Keratinocyte (primary cell): Measurements from ENCODE around the gene CACNG7. TPM values are rescaled to one million over a fixed set of nuclear protein-coding genes. Genes with fewer than 3 reads are reported as not detected.
"Not testable (repeated sequence)": the region's sequence is repeated elsewhere in the genome, so short reads cannot be mapped to it uniquely, and the experiment has no call there.

ENCODE experiments used
- DNase-seq: peaks from one replicate; pipeline ENCODE4 v3.0.0-alpha.2; 2011; ENCODE audit warnings: low read depth, missing footprints, low spot score
- FAIRE-seq: peaks from 2 replicates; lab custom pipeline; 2011; peaks lifted over from hg19 to GRCh38; lab: Jason Lieb, UNC
- H2AFZ ChIP-seq: 2 replicates; pipeline ENCODE4 v1.6.0; 2012; ENCODE audit warnings: low read length, control low read depth, inconsistent platforms; ENCODE audit not compliant: control insufficient read depth
- H3K27ac ChIP-seq: 2 replicates; pipeline ENCODE4 v1.5.1; 2011; ENCODE audit warnings: low read length; ENCODE audit not compliant: control insufficient read depth, insufficient read depth
- H3K27me3 ChIP-seq: 3 replicates; pipeline ENCODE4 v1.6.0; 2011; ENCODE audit warnings: low read length; ENCODE audit not compliant: control insufficient read depth, insufficient read depth; ENCODE audit errors: extremely low read depth
- H3K36me3 ChIP-seq, 2 experiments: 2 replicates in 1 of 2; 3 replicates in 1 of 2; pipeline ENCODE4 v1.5.1; 2011; ENCODE audit warnings: low read length in 2 of 2, mild to moderate bottlenecking in 1 of 2; ENCODE audit not compliant: control insufficient read depth in 2 of 2, insufficient read depth in 2 of 2; ENCODE audit errors: extremely low read depth in 1 of 2
- H3K4me1 ChIP-seq: 3 replicates; pipeline ENCODE4 v1.5.1; 2011; ENCODE audit warnings: low read length; ENCODE audit not compliant: control insufficient read depth, insufficient read depth; ENCODE audit errors: extremely low read depth
- H3K4me2 ChIP-seq: 3 replicates; pipeline ENCODE4 v1.6.0; 2011; ENCODE audit warnings: low read depth, low read length; ENCODE audit not compliant: control insufficient read depth, insufficient read depth; ENCODE audit errors: extremely low read depth
- H3K4me3 ChIP-seq, 3 experiments: fragments of 200-600 bp in 1 of 3; sonication (generic) in 1 of 3; 2 replicates in 2 of 3; 3 replicates in 1 of 3; pipeline ENCODE4 v1.5.1; 2011 to 2016; ENCODE audit warnings: low read length in 3 of 3, mild to moderate bottlenecking in 3 of 3, control low read depth in 2 of 3, inconsistent platforms in 1 of 3, low read depth in 1 of 3, mixed read lengths in 1 of 3, mixed run types in 1 of 3, moderate library complexity in 1 of 3; ENCODE audit not compliant: control insufficient read depth in 2 of 3, insufficient read depth in 2 of 3; ENCODE audit errors: extremely low read depth in 1 of 3
- H3K79me2 ChIP-seq: 2 replicates; pipeline ENCODE4 v1.6.0; 2012; ENCODE audit warnings: low read length; ENCODE audit not compliant: control insufficient read depth, insufficient read depth
- H3K9ac ChIP-seq: 3 replicates; pipeline ENCODE4 v1.6.0; 2011; ENCODE audit warnings: low read length; ENCODE audit not compliant: control insufficient read depth, insufficient read depth; ENCODE audit errors: extremely low read depth
- H3K9me1 ChIP-seq: 3 replicates; pipeline ENCODE4 v1.6.0; 2011; ENCODE audit warnings: low read length; ENCODE audit not compliant: control insufficient read depth, insufficient read depth; ENCODE audit errors: extremely low read depth
- H3K9me3 ChIP-seq: 2 replicates; pipeline ENCODE4 v1.5.1; 2012; ENCODE audit warnings: low read depth, low read length; ENCODE audit not compliant: control insufficient read depth
- H4K20me1 ChIP-seq: 3 replicates; pipeline ENCODE4 v1.6.0; 2011; ENCODE audit warnings: low read length; ENCODE audit not compliant: control insufficient read depth, insufficient read depth; ENCODE audit errors: extremely low read depth
- EZH2 ChIP-seq: IDR thresholded peaks from one replicate; pipeline ENCODE4 v1.6.1; 2012; ENCODE audit warnings: inconsistent platforms, mild to moderate bottlenecking, low read length, moderate library complexity
- dilution Hi-C: fragments of 300-500 bp; cut with MboI; formaldehyde crosslinking; loops from one replicate; pipeline ENCODE4 v1.7.0; 2020; ENCODE audit warnings: low sequenced_read_pairs; ENCODE audit not compliant: extremely low pct_ligation_motif_present
- polyA plus RNA-seq, 5 experiments: library from polyadenylated mRNA; depleted of rRNA in 3 of 5; stranded (reverse) in 3 of 5; stranded (forward) in 1 of 5; unstranded in 1 of 5; fragments of >200 nt; gene quantifications; 1 replicate in 1 of 5; 2 replicates in 3 of 5; 3 replicates in 1 of 5; pipeline versions ENCODE4 v1.2.1 to v1.2.3, GENCODE V29; 2011 to 2012; ENCODE audit warnings: missing spikeins in 2 of 5, low read depth in 1 of 5, low replicate concordance in 1 of 5
- TF ChIP-seq, protein P1 (sequence below), 3 experiments: IDR thresholded peaks in 1 of 3; conservative IDR thresholded peaks in 1 of 3; optimal IDR thresholded peaks in 1 of 3; 2 replicates in 2 of 3; 3 replicates in 1 of 3; pipeline versions ENCODE3 to v1.5.1; 2011; ENCODE audit warnings: low read length in 3 of 3, mild to moderate bottlenecking in 3 of 3, moderate library complexity in 2 of 3, control low read depth in 1 of 3, inconsistent platforms in 1 of 3; ENCODE audit not compliant: insufficient read depth in 2 of 3; ENCODE audit errors: extremely low read depth in 1 of 3

CACNG7 gene
- polyA plus RNA-seq, 1 donor (not counting 4 experiments of a cell fraction or from before 2014, with no cell fraction given), result not detected

- TF ChIP-seq, protein P1, sequence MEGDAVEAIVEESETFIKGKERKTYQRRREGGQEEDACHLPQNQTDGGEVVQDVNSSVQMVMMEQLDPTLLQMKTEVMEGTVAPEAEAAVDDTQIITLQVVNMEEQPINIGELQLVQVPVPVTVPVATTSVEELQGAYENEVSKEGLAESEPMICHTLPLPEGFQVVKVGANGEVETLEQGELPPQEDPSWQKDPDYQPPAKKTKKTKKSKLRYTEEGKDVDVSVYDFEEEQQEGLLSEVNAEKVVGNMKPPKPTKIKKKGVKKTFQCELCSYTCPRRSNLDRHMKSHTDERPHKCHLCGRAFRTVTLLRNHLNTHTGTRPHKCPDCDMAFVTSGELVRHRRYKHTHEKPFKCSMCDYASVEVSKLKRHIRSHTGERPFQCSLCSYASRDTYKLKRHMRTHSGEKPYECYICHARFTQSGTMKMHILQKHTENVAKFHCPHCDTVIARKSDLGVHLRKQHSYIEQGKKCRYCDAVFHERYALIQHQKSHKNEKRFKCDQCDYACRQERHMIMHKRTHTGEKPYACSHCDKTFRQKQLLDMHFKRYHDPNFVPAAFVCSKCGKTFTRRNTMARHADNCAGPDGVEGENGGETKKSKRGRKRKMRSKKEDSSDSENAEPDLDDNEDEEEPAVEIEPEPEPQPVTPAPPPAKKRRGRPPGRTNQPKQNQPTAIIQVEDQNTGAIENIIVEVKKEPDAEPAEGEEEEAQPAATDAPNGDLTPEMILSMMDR (optimal IDR thresholded peaks at IDR 0.05 in 1 of 3, IDR thresholded peaks at IDR 0.05 in 1 of 3, conservative IDR thresholded peaks at IDR 0.05 in 1 of 3; ENCODE audit: extremely low read depth in 1 of 3, insufficient read depth in 2 of 3, low read length in 3 of 3), result no peak
- TF ChIP-seq EZH2, result no peak
- FAIRE-seq, result no peak
- H3K79me2 ChIP-seq, result peaks cover 7% of the 10 kb centered on the region
- DNase-seq, result no peak
- no peaks in the 10 kb centered on the region for H3K27me3 ChIP-seq
- no peaks in the 10 kb centered on the region for H3K9me1 ChIP-seq
- peak overlapping the region; percentile 87 for H3K4me2 ChIP-seq
- H3K4me1 ChIP-seq, result peaks cover 19% of the 10 kb centered on the region
- H3K9ac ChIP-seq, result peak overlapping the region; percentile 94
- peak overlapping the region; percentile 90 for H3K27ac ChIP-seq
- peak overlapping the region; percentile 30 for H2AFZ ChIP-seq
- dilution Hi-C loops, result no loop called here
- no peaks in the 10 kb centered on the region for H4K20me1 ChIP-seq
- peaks cover 0 to 4% of the 10 kb centered on the region in 2 experiments for H3K36me3 ChIP-seq
- H3K9me3 ChIP-seq, result no peaks in the 10 kb centered on the region
- peak overlapping the region; percentile 80 to 96 (median 92) for H3K4me3 ChIP-seq
Measured at GRCh38 chr19:53868091-53868891, 40.8 kb upstream of the CACNG7 start.

DNA sequence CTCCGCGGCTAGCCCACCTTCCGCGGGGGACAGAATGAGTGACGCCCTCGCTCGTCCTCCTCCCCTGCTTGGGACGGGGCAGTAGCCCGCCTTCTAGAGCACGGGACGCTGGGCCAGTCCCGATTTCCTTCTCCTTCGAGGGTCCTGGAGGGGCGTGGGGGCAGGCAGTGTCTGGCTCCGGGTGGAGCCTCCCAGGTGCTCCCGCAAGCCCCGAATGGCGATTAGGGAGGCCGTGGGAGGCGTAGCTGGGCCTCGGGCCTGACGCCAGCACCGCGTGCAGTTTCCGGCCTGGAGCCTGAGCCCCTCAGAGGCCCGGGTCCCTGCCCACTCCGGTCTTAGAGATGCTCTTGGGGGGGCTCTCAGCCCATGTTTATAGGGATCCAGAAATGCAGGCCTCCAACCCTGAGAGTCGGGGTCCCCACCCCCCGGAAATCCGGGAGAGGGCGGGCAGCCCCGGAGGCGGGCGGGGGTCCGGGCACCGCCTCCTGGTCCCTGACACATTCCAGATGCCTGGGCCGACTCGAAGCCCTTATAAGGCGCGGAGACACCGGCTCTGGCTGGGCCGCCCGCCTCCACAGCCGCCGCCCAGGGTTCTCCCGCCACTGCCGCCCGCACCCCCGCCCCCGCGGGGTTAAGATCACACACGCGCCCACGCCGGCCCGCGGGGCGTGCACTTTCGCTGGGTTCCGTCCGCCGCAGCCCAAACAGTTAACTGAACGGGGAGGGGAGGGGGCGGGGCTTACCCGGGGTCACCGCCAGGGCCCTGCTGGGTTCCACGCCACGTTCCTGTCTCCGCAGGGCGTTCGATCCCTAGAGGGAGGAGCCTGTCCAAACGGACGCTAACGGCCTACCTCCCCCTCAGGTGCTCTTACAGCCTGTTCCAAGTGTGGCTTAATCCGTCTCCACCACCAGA, 39.9 kb upstream of the CACNG7 start:
- dilution Hi-C loops, result no loop called here

GRCh38 chr19:53869805-53870484, 39.1 kb upstream of the CACNG7 start:
- H3K4me3 ChIP-seq, result peak overlapping the region; percentile 80 to 96 (median 92)
- DNase-seq, H3K9me3 ChIP-seq, H4K20me1 ChIP-seq, dilution Hi-C loops, FAIRE-seq, H3K27ac ChIP-seq, H3K79me2 ChIP-seq, H3K36me3 ChIP-seq, H2AFZ ChIP-seq, H3K9me1 ChIP-seq, H3K27me3 ChIP-seq: not testable (repeated sequence)
- H3K9ac ChIP-seq, result peak overlapping the region; percentile 94
- peak overlapping the region; percentile 87 for H3K4me2 ChIP-seq
- peaks cover 19% of the 10 kb centered on the region for H3K4me1 ChIP-seq

More for the DNA sequence above, 39.9 kb upstream of the CACNG7 start:
- H2AFZ ChIP-seq, result peak overlapping the region; percentile 26
- peaks cover 5 to 8% of the 10 kb centered on the region in 2 experiments for H3K36me3 ChIP-seq
- no peaks in the 10 kb centered on the region for H4K20me1 ChIP-seq
- peak overlapping the region; percentile 94 for H3K9ac ChIP-seq
- H3K9me1 ChIP-seq, result no peaks in the 10 kb centered on the region
- H3K9me3 ChIP-seq, result no peaks in the 10 kb centered on the region
- H3K27ac ChIP-seq, result peak overlapping the region; percentile 90
- no peak for DNase-seq
- peaks cover 19% of the 10 kb centered on the region for H3K4me1 ChIP-seq
- TF ChIP-seq, protein P1 (optimal IDR thresholded peaks at IDR 0.05 in 1 of 3, IDR thresholded peaks at IDR 0.05 in 1 of 3, conservative IDR thresholded peaks at IDR 0.05 in 1 of 3; ENCODE audit: extremely low read depth in 1 of 3, insufficient read depth in 2 of 3, low read length in 3 of 3), result peak in 1 of 3 experiments; percentile 25
- no peak for TF ChIP-seq EZH2
- H3K4me3 ChIP-seq, result peak overlapping the region; percentile 80 to 96 (median 92)
- no peaks in the 10 kb centered on the region for H3K27me3 ChIP-seq
- peaks cover 7% of the 10 kb centered on the region for H3K79me2 ChIP-seq
- FAIRE-seq, result peak; percentile 29
- peak overlapping the region; percentile 87 for H3K4me2 ChIP-seq
